Measurements from ENCODE around the gene ENOX1. TPM values are rescaled to one million over a fixed set of nuclear protein-coding genes. Genes with fewer than 3 reads are reported as not detected.

Gene ENOX1
- total and polyA plus RNA-seq, 2 donors (not counting 3 experiments of a cell fraction or from before 2014, with no cell fraction given): 0.17 to 0.97 TPM

DNA sequence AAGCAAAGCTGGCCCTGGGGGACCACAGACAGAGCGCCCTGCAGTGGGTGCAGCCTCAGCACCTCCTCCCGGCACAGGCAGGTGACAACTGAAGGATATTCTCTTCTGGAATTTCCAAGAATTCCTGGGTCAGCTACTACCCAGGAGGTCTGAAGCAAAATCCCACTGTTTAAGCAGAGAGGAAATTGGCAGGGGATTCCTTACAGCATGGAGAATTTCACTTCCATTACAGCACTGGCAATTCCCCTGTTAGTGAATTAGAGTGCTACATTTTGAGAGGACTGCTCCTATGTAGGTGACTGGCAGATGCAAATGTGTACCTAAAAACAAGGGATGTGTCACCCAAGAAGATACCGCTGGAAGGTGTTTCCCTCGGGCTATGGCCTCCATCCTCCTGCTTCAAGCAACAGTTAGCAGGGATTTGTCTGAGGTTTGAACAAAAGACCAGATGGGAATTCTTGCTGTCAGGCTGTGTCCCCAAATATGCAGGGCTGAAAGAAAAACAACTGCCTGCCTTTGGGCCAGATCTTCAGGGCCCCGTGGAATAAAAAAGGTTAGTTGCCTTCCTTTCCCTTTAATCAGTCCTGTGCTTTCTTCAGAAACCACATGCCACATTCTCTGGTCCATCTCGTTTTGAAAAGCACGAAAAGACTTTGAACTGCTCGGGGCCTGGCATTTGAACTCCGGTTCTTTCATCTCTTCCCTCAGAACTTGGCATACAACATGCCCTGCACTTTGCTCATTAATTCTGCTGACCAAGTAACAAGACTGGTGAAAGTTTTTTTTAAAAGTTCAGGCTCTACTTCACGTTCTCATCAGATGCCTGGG lies 466.9 kb downstream of the ENOX1 start:
- TF ChIP-seq, protein P1, sequence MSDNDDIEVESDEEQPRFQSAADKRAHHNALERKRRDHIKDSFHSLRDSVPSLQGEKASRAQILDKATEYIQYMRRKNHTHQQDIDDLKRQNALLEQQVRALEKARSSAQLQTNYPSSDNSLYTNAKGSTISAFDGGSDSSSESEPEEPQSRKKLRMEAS (IDR thresholded peaks at IDR 0.05; ENCODE audit: insufficient read depth, insufficient read length): no peak
- TF ChIP-seq FOS (IDR thresholded peaks at IDR 0.05; ENCODE audit: borderline replicate concordance, insufficient read depth, low read length): no peak
- TF ChIP-seq MYC (IDR thresholded peaks at IDR 0.05; ENCODE audit: low read depth, low read length): no peak
- TF ChIP-seq POLR2A (IDR thresholded peaks at IDR 0.05; ENCODE audit: low read depth, low read length): no peak
- TF ChIP-seq EZH2 (IDR thresholded peaks at IDR 0.05; ENCODE audit: borderline replicate concordance, low read depth, low read length, severe bottlenecking): no peak
- TF ChIP-seq JUN (IDR thresholded peaks at IDR 0.05; ENCODE audit: borderline replicate concordance, insufficient read depth, insufficient read length, low read depth): no peak
- no peak for TF ChIP-seq GATA2 (IDR thresholded peaks at IDR 0.05; ENCODE audit: insufficient read depth, insufficient read length, low read depth, low read length)
- TF ChIP-seq CTCF (IDR thresholded peaks at IDR 0.05; ENCODE audit: extremely low read depth in 1 of 2, insufficient read depth in 1 of 2, low read depth in 1 of 2, low read length in 2 of 2): no peak
- TF ChIP-seq POLR2AphosphoS5 (IDR thresholded peaks at IDR 0.05; ENCODE audit: insufficient read depth, low read depth, low read length): no peak
- H3K36me3 ChIP-seq (ENCODE audit: control insufficient read depth in 2 of 2, extremely low read depth in 1 of 2, insufficient read depth in 2 of 2, low read length in 2 of 2): no peaks in the 10 kb centered on the region
- peaks cover 12% of the 10 kb centered on the region for H3K4me1 ChIP-seq (ENCODE audit: control insufficient read depth, extremely low read depth, insufficient read depth, low read length)
- FAIRE-seq (no peak), DNase-seq (ENCODE audit: low read depth, low spot score) (no peak)
- H3K9me3 ChIP-seq (replicated peaks; ENCODE audit: control insufficient read depth, insufficient read depth, low read length): no peaks in the 10 kb centered on the region
- no peaks in the 10 kb centered on the region for H3K79me2 ChIP-seq (ENCODE audit: control insufficient read depth, insufficient read depth, low read length)
- H3K4me2 ChIP-seq (ENCODE audit: insufficient read depth, low read length): no peak overlapping the region
- H2AFZ ChIP-seq (ENCODE audit: low read depth, low read length): no peak overlapping the region
- CTCF ChIA-PET: no interaction called here
- H4K20me1 ChIP-seq (replicated peaks; ENCODE audit: control insufficient read depth, extremely low read depth, insufficient read depth, low read length): no peaks in the 10 kb centered on the region
- H3K9ac ChIP-seq (replicated peaks; ENCODE audit: extremely low read depth, insufficient read depth, low read length): no peak overlapping the region
- no TSS peak for BruUV-seq (replicated peaks)
- no peaks in the 10 kb centered on the region for H3K27me3 ChIP-seq (ENCODE audit: control insufficient read depth in 2 of 2, insufficient read depth in 2 of 2, low read length in 2 of 2)
- H3K9me1 ChIP-seq (replicated peaks; ENCODE audit: control insufficient read depth, extremely low read depth, insufficient read depth, low read length): no peaks in the 10 kb centered on the region
- no peak overlapping the region for H3K27ac ChIP-seq (ENCODE audit: insufficient read depth, low read depth, low read length)
- POLR2A ChIA-PET: no interaction called here
- intact Hi-C loops (cut with micrococcal nuclease): no loop called here
- dilution Hi-C loops (cut with MboI; ENCODE audit: extremely low pct_ligation_motif_present, low sequenced_read_pairs): no loop called here
- H3K4me3 ChIP-seq (replicated peaks in 1 of 3; ENCODE audit: insufficient read depth in 1 of 3, low read depth in 1 of 3, low read length in 3 of 3): no peak overlapping the region
